Stimulated activated CD8-positive, alpha-beta memory T cell treated with anti-CD3 and anti-CD28 coated beads, Interleukin-7, amount 100 ng/mL, for 24 hours (primary cell): Measurements from ENCODE around the gene IL13.
"Not testable (repeated sequence)": the region's sequence is repeated elsewhere in the genome, so short reads cannot be mapped to it uniquely, and the experiment has no call there.

Experiments used
- DNase-seq: peaks from one replicate; pipeline ENCODE4 v3.0.0-alpha.2; 2020; ENCODE audit warnings: low read depth

IL13 gene

DNA sequence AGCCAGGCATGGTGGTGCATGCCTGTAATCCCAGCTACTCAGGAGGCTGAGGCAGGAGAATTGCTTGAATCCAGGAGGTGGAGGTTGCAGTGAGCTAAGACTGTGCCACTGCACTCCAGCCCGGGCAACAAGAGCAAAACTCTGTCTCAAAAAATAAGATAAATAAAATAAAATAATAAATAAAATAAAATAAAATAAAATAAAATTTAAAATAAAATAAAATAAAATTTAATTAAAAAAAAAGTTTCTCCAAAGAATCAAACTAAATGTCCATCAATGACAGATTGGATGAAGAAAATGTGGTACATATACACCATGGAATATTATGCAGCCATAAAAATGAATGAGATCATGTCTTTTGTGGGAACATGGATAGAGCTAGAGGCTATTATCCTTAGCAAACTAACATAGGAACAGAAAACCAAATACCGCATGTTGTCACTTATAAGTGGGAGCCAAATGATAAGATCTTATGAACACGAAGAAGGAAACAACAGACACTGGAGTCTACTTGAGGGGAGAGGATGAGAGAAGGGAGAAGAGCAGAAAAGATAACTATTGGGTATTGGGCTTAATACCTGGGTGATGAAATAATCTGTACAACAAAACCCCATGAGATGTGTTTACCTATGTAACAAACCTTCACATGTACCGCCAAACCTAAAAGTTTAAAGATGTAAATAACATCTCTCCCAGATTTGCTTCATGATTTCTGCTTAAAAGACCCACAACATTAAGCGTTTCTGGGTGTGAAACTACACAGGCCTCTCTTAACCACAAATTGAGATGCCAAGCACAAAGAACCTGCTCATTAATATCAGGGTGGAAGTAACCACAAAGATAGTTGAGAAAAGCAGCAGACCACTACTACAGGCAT is 34.0 kb downstream of the IL13 start:
- not testable (repeated sequence) for DNase-seq

DNA sequence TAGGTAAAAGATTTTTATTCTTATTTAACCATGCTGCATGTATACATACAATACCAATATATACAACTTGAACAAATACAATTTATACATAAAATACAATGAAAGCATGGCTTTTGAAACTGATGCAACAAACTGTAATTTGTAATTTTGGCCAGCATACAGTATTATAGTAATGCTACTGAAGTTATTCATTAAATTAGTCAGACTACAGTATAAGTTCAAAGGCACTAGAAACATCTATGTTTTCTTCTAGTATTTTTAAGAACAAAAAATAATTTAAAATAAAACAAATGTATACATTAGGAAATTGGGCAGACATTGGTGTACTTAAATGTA is 34.6 kb downstream of the IL13 start:
- no peak for DNase-seq

GRCh38 chr5:132695956-132696355 is 38.0 kb downstream of the IL13 start:
- no peak for DNase-seq

DNA sequence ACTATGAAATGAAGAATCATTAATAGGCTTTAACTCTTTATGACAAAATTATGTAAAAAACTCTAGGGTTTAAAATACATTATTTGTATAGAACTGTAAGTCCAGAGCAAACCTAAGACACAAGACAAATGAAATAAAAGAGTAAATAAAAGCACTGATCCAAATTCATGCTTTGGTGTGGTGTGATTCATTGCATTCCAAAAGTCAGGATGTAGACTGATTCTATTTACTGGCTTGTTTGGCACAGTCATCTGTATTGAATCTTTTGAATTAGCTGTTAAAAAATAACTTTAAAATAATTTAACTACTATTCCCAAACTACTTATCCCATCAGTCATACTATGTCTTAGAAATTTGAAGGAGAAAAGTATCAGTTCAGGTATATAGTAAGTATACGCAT is 46.9 kb downstream of the IL13 start:
- no peak for DNase-seq

GRCh38 chr5:132708645-132709044 is 50.7 kb downstream of the IL13 start:
- DNase-seq = no peak
